K562 (cell line): Measurements from ENCODE around the gene WASF2. TPM values are rescaled to one million over a fixed set of nuclear protein-coding genes. Genes with fewer than 3 reads are reported as not detected.

Experiments
- ATAC-seq: fragments of 200-7000 bp; cut with Tn5 transposase; 3 replicates; pipeline ENCODE4 v1.9.1; 2020; ENCODE audit warnings: moderate library complexity
- BruUV-seq: library from RNA; stranded (reverse); fragments of 400-500 nt; replicated peaks from 2 replicates; lab custom pipeline; 2021; lab: Mats Ljungman, UMichigan
- CTCF ChIA-PET: fragments of 300-600 bp; formaldehyde crosslinking; extraction: SDS; loops from one replicate; lab custom pipeline; 2021; ENCODE audit warnings: low intra/inter-chr PET ratio; lab: Yijun Ruan, JAX
- POLR2A ChIA-PET: fragments of 300-600, 350-650 bp; sonication (Branson Sonifier 250); formaldehyde crosslinking; extraction: SDS; loops from one replicate; lab custom pipeline; 2021; ENCODE audit warnings: antibody characterized with exemption, inconsistent platforms; lab: Yijun Ruan, JAX
- DNase-seq, 4 experiments: peaks; one replicate each; pipeline versions ENCODE4 v3.0.0 to v3.0.0-alpha.2; 2011 to 2018; ENCODE audit warnings: low spot score in 3 of 4, mixed read lengths in 3 of 4; ENCODE audit errors: extremely low read depth in 1 of 4
- FAIRE-seq: peaks from 2 replicates; lab custom pipeline; 2011; peaks lifted over from hg19 to GRCh38; lab: Jason Lieb, UNC
- H2AFZ ChIP-seq: 2 replicates; pipeline ENCODE4 v1.6.0; 2011; ENCODE audit warnings: low read depth, low read length, control low read depth, inconsistent platforms
- H3K27ac ChIP-seq: fragments of 200-600 bp; 3 replicates; pipeline ENCODE4 v1.8.0; 2011; ENCODE audit warnings: low read depth, mild to moderate bottlenecking, control low read depth, inconsistent platforms, low read length, moderate library complexity, mixed read lengths; ENCODE audit errors: extremely low read depth
- H3K27me3 ChIP-seq, 2 experiments: fragments of 300-600 bp in 1 of 2; 2 replicates in 1 of 2; 3 replicates in 1 of 2; pipeline versions ENCODE4 v1.6.0 to v1.8.0; 2011; ENCODE audit warnings: inconsistent platforms in 2 of 2, low read length in 2 of 2, mild to moderate bottlenecking in 1 of 2, mixed read lengths in 1 of 2, moderate library complexity in 1 of 2; ENCODE audit not compliant: control insufficient read depth in 2 of 2, insufficient read depth in 2 of 2
- H3K36me3 ChIP-seq: fragments of 300-600 bp; 3 replicates; pipeline ENCODE4 v1.8.0; 2011; ENCODE audit warnings: mild to moderate bottlenecking, low read length, inconsistent platforms; ENCODE audit not compliant: control insufficient read depth, insufficient read depth
- H3K4me1 ChIP-seq, 2 experiments: fragments of 200-600 bp in 1 of 2; replicated peaks in 1 of 2; 2 replicates in 1 of 2; 3 replicates in 1 of 2; pipeline versions ENCODE4 v1.5.1 to v1.8.0; 2011; ENCODE audit warnings: inconsistent platforms in 2 of 2, low read length in 2 of 2, mild to moderate bottlenecking in 1 of 2, mixed read lengths in 1 of 2, moderate library complexity in 1 of 2; ENCODE audit not compliant: control insufficient read depth in 2 of 2, insufficient read depth in 2 of 2
- H3K4me2 ChIP-seq: 2 replicates; pipeline ENCODE4 v1.6.1; 2011; ENCODE audit warnings: low read length, control low read depth, inconsistent platforms, mixed read lengths; ENCODE audit not compliant: insufficient read depth
- H3K4me3 ChIP-seq: fragments of 200-600 bp; sonication (generic), shearing (Covaris generic); 2 replicates; pipeline ENCODE4 v1.5.1; 2016; ENCODE audit warnings: control low read depth, inconsistent platforms
- H3K79me2 ChIP-seq: fragments of 200-600 bp; 3 replicates; pipeline ENCODE4 v1.8.0; 2011; ENCODE audit warnings: low read length, inconsistent platforms; ENCODE audit not compliant: control insufficient read depth, insufficient read depth
- H3K9ac ChIP-seq, 2 experiments: 2 replicates each; pipeline versions ENCODE4 v1.6.0 to v1.6.1; 2011; ENCODE audit warnings: low read depth in 2 of 2, low read length in 2 of 2, control low read depth in 1 of 2, inconsistent platforms in 1 of 2, mild to moderate bottlenecking in 1 of 2, mixed read lengths in 1 of 2; ENCODE audit not compliant: insufficient read depth in 1 of 2
- H3K9me1 ChIP-seq: one replicate; pipeline ENCODE4 v1.6.0; 2011; ENCODE audit warnings: inconsistent platforms, mild to moderate bottlenecking, low read length, moderate library complexity; ENCODE audit not compliant: control insufficient read depth, insufficient read depth
- H3K9me3 ChIP-seq: replicated peaks from 2 replicates; pipeline ENCODE4 v1.5.1; 2011; ENCODE audit warnings: low read depth, low read length, inconsistent platforms; ENCODE audit not compliant: control insufficient read depth, insufficient read depth
- H4K20me1 ChIP-seq: replicated peaks from 2 replicates; pipeline ENCODE4 v1.6.1; 2011; ENCODE audit warnings: low read length, inconsistent platforms, mixed read lengths; ENCODE audit not compliant: control insufficient read depth, insufficient read depth
- CBFB ChIP-seq: sonication (generic); formaldehyde crosslinking; IDR thresholded peaks from 2 replicates; pipeline ENCODE4 v1.4.0; 2020; ENCODE audit warnings: mild to moderate bottlenecking, missing genetic modification reagents
- DACH1 ChIP-seq: fragments of 450-650 bp; IDR thresholded peaks from 2 replicates; pipeline ENCODE4 v1.6.1; 2018; ENCODE audit not compliant: partially characterized antibody
- HNRNPL ChIP-seq: fragments of 200-400 bp; formaldehyde crosslinking; IDR thresholded peaks from 2 replicates; pipeline ENCODE4 v1.6.1; 2017; ENCODE audit warnings: low read depth, mild to moderate bottlenecking, low read length
- ID3 ChIP-seq, 2 experiments: fragments of 250-450 bp in 1 of 2; fragments of 450-650 bp in 1 of 2; sonication (Bioruptor Pico) in 1 of 2; IDR thresholded peaks; 2 replicates each; pipeline versions ENCODE4 v1.6.1 to v1.8.0; 2016 to 2021; ENCODE audit warnings: mild to moderate bottlenecking in 2 of 2, moderate library complexity in 2 of 2, missing compliant biosample characterization in 1 of 2, missing genetic modification characterization in 1 of 2
- NONO ChIP-seq, 2 experiments: fragments of 200-400 bp in 1 of 2; fragments of 450-650 bp in 1 of 2; formaldehyde crosslinking in 1 of 2; IDR thresholded peaks; 2 replicates each; pipeline ENCODE4 v1.6.1; 2017; ENCODE audit warnings: low read depth in 2 of 2, mild to moderate bottlenecking in 2 of 2, moderate library complexity in 2 of 2, low read length in 1 of 2
- POLR2G ChIP-seq: fragments of 200-400 bp; formaldehyde crosslinking; IDR thresholded peaks from 2 replicates; pipeline ENCODE4 v1.6.1; 2017; ENCODE audit warnings: low read depth, mild to moderate bottlenecking, antibody characterized with exemption, low read length, moderate library complexity
- POLR3G ChIP-seq: IDR thresholded peaks from 2 replicates; pipeline ENCODE4 v1.6.1; 2011; ENCODE audit not compliant: insufficient read length, insufficient replicate concordance; ENCODE audit errors: extremely low read depth
- RBM15 ChIP-seq: fragments of 200-400 bp; formaldehyde crosslinking; IDR thresholded peaks from 2 replicates; pipeline ENCODE4 v1.6.1; 2018; ENCODE audit warnings: mild to moderate bottlenecking, low read length, moderate library complexity; ENCODE audit not compliant: insufficient read depth
- SMC3 ChIP-seq: conservative IDR thresholded peaks from 2 replicates; pipeline ENCODE4 v1.6.1; 2011; ENCODE audit warnings: low read depth, low read length, improper control_type of control experiment; ENCODE audit not compliant: insufficient read depth
- TGIF2 ChIP-seq: sonication (generic); formaldehyde crosslinking; IDR thresholded peaks from 2 replicates; pipeline ENCODE4 v1.8.1; 2022; ENCODE audit warnings: mild to moderate bottlenecking, missing genetic modification reagents, moderate library complexity
- WGBS: fragments of 100-300 bp; shearing (Covaris generic); methylation state at CpG from one replicate; pipeline ENCODE4 v1.1.6; 2016; ENCODE audit warnings: low coverage, mixed read lengths; ENCODE audit not compliant: insufficient coverage; ENCODE audit errors: missing lambda C conversion rate; 5-methylcytosine and 5-hydroxymethylcytosine counted together
- in situ Hi-C: fragments of 300-500 bp; cut with MboI; formaldehyde crosslinking; loops from 4 replicates; pipeline ENCODE4 v1.15.0; 2018; ENCODE audit warnings: inconsistent platforms, mixed read lengths
- intact Hi-C: fragments of 100-400 bp; cut with micrococcal nuclease; formaldehyde crosslinking; loops from 2 replicates; pipeline ENCODE4 v1.14.2; 2022
- polyA plus RNA-seq, 8 experiments: library from polyadenylated mRNA; depleted of rRNA in 4 of 8; stranded (reverse) in 5 of 8; unstranded in 3 of 8; fragments of >200 nt; fragmentation: Nextera tagmentation in 2 of 8; fragmentation: Illumina TruSeq in 1 of 8; extraction: Ambion mirVana in 2 of 8; extraction: Trizol in 1 of 8; gene quantifications; 2 replicates each; pipeline versions ENCODE4 v1.2.1 to v1.2.3, GENCODE V29; 2011 to 2014; ENCODE audit warnings: inconsistent platforms in 1 of 8, missing spikeins in 1 of 8
- total RNA-seq, 7 experiments: library from RNA; depleted of rRNA in 6 of 7; stranded (reverse); fragments of >200 nt in 6 of 7; fragmentation: Illumina TruSeq in 2 of 7; extraction: Trizol in 2 of 7; gene quantifications; 2 replicates each; pipeline versions ENCODE4 v1.2.1 to v1.2.3, GENCODE V29; 2011 to 2021; ENCODE audit warnings: low replicate concordance in 1 of 7
- TF ChIP-seq, protein P1 (sequence below), 2 experiments: IDR thresholded peaks; 2 replicates each; pipeline ENCODE4 v1.6.1; 2012; ENCODE audit warnings: improper control_type of control experiment in 2 of 2, low read depth in 2 of 2, low read length in 2 of 2, borderline replicate concordance in 1 of 2

The WASF2 gene
- total and polyA plus RNA-seq, 9 of the 15 experiments (the other 6 are each of a cell fraction or from before 2014, with no cell fraction given): 8.2 to 163 (median 31.2) TPM

- TF ChIP-seq DACH1: peak; percentile 89
- TF ChIP-seq SMC3: no peak
- TF ChIP-seq, protein P1, sequence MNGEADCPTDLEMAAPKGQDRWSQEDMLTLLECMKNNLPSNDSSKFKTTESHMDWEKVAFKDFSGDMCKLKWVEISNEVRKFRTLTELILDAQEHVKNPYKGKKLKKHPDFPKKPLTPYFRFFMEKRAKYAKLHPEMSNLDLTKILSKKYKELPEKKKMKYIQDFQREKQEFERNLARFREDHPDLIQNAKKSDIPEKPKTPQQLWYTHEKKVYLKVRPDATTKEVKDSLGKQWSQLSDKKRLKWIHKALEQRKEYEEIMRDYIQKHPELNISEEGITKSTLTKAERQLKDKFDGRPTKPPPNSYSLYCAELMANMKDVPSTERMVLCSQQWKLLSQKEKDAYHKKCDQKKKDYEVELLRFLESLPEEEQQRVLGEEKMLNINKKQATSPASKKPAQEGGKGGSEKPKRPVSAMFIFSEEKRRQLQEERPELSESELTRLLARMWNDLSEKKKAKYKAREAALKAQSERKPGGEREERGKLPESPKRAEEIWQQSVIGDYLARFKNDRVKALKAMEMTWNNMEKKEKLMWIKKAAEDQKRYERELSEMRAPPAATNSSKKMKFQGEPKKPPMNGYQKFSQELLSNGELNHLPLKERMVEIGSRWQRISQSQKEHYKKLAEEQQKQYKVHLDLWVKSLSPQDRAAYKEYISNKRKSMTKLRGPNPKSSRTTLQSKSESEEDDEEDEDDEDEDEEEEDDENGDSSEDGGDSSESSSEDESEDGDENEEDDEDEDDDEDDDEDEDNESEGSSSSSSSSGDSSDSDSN (IDR thresholded peaks at IDR 0.05; ENCODE audit: borderline replicate concordance in 1 of 2, low read depth in 2 of 2, low read length in 2 of 2): 0 out of 4 replicates have a peak, but pooled peaks of 1 of the 2 experiments have one; percentile 23
- TF ChIP-seq, all 486 proteins: peak for 101
These were observed 39.1 kb upstream of the WASF2 start (continued) for GRCh38 chr1:27528818-27529703.

GRCh38 chr1:27527890-27528817 lies 38.2 kb upstream of the WASF2 start:
- no peaks in the 10 kb centered on the region for H3K27me3 ChIP-seq
- no peak overlapping the region; the same call in 1 of the 2 replicates for H3K4me3 ChIP-seq
- no TSS peak for BruUV-seq
- ATAC-seq (no peak), DNase-seq (peak in 2 of 4 experiments; percentile 52 to 55), FAIRE-seq (no peak)
- POLR2A ChIA-PET: no interaction called here
- peak overlapping the region; percentile 42 to 96 for H3K9ac ChIP-seq
- H4K20me1 ChIP-seq: no peaks in the 10 kb centered on the region
- in situ Hi-C loops (no loop called here), intact Hi-C loops (loop anchor here (2.0 kb wide), 1 partner anchor 39 kb away; no protein-coding TSS in a partner anchor)
- peak overlapping the region; percentile 41; the same call in 1 of the 2 replicates for H2AFZ ChIP-seq
- peaks cover 10% of the 10 kb centered on the region; the same call in 2 of the 3 replicates for H3K36me3 ChIP-seq
- 68% methylated on average over 58 of the region's 71 CpGs for WGBS
- H3K9me3 ChIP-seq: no peaks in the 10 kb centered on the region
- peaks cover 49 to 75% of the 10 kb centered on the region in 2 experiments for H3K4me1 ChIP-seq
- peak overlapping the region; percentile 59 for H3K27ac ChIP-seq
- H3K4me2 ChIP-seq: peak overlapping the region; percentile 68
- CTCF ChIA-PET: no interaction called here
- H3K9me1 ChIP-seq: no peaks in the 10 kb centered on the region
- peaks cover 36% of the 10 kb centered on the region for H3K79me2 ChIP-seq
- TF ChIP-seq CBFB (CRISPR knock-in tag) (0 out of 2 replicates have a peak, but pooled peaks have one; percentile 13), RBM15 (no peak), TGIF2 (0 out of 2 replicates have a peak, but pooled peaks have one; percentile 47), HNRNPL (peak; percentile 95), ID3 (CRISPR knock-in tag; IDR thresholded peaks at IDR 0.05) (no peak), ID3 (tag; IDR thresholded peaks at IDR 0.05) (0 out of 2 replicates have a peak, but pooled peaks have one; percentile 26), POLR3G (no peak), NONO (IDR thresholded peaks at IDR 0.05; ENCODE audit: low read depth in 2 of 2, low read length in 1 of 2) (0 out of 4 replicates have a peak, but pooled peaks of 1 of the 2 experiments have one; percentile 19), POLR2G (peak; percentile 27; the same call in 1 of the 2 replicates)
